D721Med (cell line): Measurements from ENCODE around the gene PCSK7.
A peak's percentile ranks its signal among the peaks of the same experiment; 100 is the strongest.
"Not testable (repeated sequence)": the region's sequence is repeated elsewhere in the genome, so short reads cannot be mapped to it uniquely, and the experiment has no call there.

Experiments
- DNase-seq: peaks from one replicate; pipeline ENCODE4 v3.0.0; 2011; ENCODE audit warnings: low spot score; ENCODE audit not compliant: insufficient read length
- FAIRE-seq: peaks from 2 replicates; lab custom pipeline; 2011; peaks lifted over from hg19 to GRCh38; lab: Jason Lieb, UNC
- TF ChIP-seq, protein P1 (sequence below): IDR thresholded peaks from 2 replicates; pipeline ENCODE4 v1.5.1; 2012; ENCODE audit warnings: mild to moderate bottlenecking, control low read depth; ENCODE audit not compliant: insufficient read depth; ENCODE audit errors: missing control alignments

The PCSK7 gene

GRCh38 chr11:117269856-117270255 lies 38.0 kb upstream of the PCSK7 start:
- TF ChIP-seq, protein P1, sequence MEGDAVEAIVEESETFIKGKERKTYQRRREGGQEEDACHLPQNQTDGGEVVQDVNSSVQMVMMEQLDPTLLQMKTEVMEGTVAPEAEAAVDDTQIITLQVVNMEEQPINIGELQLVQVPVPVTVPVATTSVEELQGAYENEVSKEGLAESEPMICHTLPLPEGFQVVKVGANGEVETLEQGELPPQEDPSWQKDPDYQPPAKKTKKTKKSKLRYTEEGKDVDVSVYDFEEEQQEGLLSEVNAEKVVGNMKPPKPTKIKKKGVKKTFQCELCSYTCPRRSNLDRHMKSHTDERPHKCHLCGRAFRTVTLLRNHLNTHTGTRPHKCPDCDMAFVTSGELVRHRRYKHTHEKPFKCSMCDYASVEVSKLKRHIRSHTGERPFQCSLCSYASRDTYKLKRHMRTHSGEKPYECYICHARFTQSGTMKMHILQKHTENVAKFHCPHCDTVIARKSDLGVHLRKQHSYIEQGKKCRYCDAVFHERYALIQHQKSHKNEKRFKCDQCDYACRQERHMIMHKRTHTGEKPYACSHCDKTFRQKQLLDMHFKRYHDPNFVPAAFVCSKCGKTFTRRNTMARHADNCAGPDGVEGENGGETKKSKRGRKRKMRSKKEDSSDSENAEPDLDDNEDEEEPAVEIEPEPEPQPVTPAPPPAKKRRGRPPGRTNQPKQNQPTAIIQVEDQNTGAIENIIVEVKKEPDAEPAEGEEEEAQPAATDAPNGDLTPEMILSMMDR = no peak
- DNase-seq (no peak), FAIRE-seq (peak; percentile 6)

GRCh38 chr11:117265745-117266144 lies 33.9 kb upstream of the PCSK7 start:
- DNase-seq (no peak), FAIRE-seq (no peak)
- TF ChIP-seq, protein P1 = no peak

GRCh38 chr11:117264624-117265323 lies 32.9 kb upstream of the PCSK7 start:
- DNase-seq, FAIRE-seq: not testable (repeated sequence)

GRCh38 chr11:117259417-117259816 lies 27.5 kb upstream of the PCSK7 start:
- DNase-seq (no peak), FAIRE-seq (no peak)
- TF ChIP-seq, protein P1 = no peak

- DNase-seq = no peak
- FAIRE-seq = no peak
- TF ChIP-seq, protein P1 = no peak
Observed at GRCh38 chr11:117258576-117258975, 26.7 kb upstream of the PCSK7 start.

DNA sequence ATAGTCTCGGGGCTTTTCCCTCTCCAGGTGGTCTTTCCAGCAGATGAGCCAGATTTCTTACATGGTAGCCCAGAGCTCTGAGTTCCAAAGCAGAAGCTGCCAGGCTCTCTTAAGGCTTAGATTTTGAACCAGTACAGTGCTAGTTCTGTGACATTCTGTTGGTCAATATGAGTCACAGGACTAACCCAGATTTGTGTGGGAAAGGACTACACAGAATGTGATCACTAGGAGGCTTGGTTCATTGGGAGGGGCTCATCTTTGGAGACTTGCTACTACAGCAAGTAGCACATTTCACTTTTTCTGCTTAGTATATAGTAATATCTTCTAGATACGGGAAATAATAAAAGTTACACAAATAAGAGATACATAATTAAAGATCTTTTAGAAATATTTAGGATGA lies 24.7 kb upstream of the PCSK7 start:
- FAIRE-seq (no peak), DNase-seq (no peak)
- TF ChIP-seq, protein P1 = no peak

DNA sequence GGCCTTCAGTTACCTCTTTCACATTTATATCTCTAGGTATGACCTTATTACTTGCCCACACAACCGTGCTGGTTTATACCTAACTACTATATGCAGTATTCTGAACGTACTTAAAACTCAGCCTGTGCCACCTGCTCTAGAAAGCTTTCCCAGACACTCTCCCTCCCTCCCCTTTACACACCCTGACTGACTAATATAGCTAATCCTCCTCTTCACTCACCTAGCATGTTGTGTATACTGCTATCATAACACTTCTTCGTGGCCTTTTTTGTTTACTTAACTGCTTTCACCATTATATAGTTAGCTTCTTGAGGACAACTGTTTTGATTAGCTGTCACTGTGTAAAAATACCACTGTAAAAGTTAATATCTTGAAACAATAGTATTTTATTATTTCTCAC lies 24.1 kb upstream of the PCSK7 start:
- peak; percentile 16 for FAIRE-seq
- TF ChIP-seq, protein P1 = no peak
- DNase-seq = no peak

GRCh38 chr11:117251506-117251905 lies 19.6 kb upstream of the PCSK7 start:
- TF ChIP-seq, protein P1 = no peak
- FAIRE-seq (no peak), DNase-seq (no peak)
